GM19372 (cell line): ENCODE measurements around the gene ARHGEF5.
A peak's percentile ranks its signal among the peaks of the same experiment; 100 is the strongest.

Experiments
- ATAC-seq: cut with Tn5 transposase; IDR thresholded peaks from one replicate; pipeline ENCODE4 v1.9.1; 2021; ENCODE audit warnings: mild to moderate bottlenecking, low read depth, moderate library complexity; ENCODE audit not compliant: unreplicated experiment

ARHGEF5 gene

DNA sequence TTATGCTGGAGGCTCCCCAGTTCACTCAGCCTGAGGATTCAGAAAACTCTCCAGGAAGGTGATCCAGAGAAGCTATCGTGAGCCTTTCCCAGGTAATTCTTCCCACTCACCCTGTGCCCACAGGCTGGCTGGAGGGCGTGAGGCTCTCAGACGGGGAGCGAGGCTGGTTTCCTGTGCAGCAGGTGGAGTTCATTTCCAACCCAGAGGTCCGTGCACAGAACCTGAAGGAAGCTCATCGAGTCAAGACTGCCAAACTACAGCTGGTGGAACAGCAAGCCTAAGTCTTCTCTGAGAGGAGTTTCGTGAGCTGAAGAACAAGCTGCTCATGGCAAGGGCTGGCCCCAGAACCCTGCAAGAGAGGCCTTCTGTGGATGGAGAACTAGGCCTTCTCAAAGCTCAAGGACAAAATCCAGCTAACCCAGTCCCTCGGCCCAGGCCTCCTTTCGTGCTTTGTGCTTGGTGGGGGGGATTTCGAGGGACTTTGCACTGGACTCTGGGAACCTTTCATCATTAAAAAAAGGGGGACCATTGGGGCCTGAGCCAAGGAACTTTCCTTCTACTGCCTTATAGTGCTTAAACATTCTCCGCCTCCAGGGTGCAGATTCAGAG, 24.7 kb downstream of the ARHGEF5 start:
- ATAC-seq = no peak

DNA sequence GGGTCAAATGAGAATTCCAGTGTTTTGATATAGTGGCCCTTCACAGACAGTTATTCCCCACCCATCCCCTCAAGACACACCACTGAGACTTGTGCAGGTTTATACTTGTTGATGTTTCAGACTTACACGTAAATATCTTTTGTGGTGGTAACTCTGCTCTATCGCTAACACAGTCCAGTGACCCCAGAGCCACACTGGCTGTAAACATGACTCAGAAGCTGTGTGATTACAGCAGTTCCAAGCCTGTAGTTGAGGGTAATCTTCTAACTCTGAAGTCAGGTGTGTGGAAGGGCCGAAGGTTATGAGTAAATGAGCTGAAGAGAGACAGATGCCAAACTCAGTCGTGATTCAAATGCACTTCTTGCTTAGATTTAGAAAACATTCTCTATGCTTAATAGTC, 28.9 kb downstream of the ARHGEF5 start:
- ATAC-seq = no peak

DNA sequence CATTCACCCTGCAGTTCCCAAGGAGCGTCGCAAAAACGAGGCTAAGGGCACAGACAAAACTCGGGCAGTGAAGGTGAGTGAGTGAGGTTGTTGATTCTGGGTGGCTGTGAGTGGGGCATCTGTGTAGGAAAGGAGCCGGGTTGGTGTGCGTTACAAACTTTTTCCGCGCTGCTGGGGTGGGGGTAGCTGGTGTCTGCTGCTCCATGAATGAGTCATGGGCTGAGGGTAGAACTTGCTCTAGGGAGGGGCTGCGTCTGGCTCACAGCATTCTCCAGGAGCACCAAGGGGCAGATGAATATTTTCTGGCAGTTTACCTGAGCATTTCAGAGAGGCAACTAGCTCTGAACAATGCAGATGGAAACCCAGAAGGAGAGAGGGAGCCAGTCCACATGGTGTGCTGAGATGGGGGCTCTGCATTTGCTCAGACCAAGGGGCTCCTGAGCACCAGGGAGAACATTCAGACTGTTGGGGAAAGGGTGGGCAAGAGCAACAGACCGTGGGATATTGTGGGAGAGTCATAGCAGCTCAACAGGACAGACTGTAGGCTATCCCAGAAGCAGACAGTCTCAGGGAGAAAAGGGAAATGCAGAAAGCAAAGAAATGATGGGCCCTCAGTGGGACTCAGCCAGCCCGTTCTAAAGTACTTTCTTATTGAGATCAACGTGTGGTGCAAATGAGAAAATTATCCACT, 29.5 kb downstream of the ARHGEF5 start:
- ATAC-seq = no peak

DNA sequence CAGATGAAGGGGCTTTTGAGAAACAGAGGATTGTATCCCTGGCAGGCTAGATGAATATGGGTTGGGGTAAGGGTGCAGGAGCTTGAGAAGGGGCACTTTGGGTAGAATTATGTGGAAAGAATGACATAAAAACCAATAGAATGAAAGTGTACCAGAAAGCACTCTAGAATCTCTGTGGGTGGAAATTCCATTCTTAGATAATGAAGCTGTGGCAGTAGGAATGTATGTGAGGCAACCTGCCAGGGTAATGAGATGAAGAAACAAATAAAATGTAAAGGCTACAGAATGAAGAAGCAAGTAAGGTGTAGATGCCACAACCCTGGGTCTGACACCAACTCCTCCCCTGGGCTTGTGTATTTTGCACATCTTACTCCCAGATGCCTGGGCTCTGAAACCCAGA, 31.5 kb downstream of the ARHGEF5 start:
- ATAC-seq = no peak

DNA sequence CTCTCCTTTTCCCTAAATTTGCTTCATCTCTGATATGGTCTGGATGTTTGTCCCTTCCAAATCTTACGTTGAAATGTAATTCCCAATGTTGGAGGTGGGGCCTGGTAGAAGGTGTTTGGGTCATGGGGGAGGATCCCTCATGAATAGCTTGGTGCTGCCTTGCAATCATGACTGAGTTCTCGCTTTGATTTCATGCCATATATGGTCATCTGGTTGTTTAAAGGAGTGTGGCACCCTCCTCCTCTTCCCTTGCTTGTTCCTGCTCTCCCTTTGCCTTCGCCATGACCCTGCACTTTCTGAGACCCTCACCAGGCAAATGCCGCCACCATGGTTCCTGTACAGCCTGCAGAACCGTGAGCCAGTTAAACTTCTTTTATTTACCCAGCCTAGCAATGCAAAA, 33.7 kb downstream of the ARHGEF5 start:
- no peak for ATAC-seq

DNA sequence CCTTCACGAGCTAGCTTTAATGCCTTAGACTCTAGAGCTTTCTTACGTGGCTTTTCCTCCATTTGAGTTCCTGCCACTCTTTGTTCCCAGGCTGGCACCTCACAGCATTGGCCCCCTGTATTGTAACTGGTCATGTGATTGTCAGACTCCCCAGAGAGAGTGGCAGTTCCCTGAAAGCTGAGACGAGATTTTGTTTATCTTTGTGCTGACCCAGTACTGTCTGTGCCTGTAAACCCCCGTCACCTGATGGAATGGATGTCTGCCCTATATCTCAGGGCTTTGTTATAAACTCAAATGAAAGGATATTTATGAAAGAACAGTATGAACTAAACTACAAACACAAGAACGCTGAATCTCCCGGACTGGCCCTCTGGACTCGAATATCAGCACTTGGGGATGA, 35.3 kb downstream of the ARHGEF5 start:
- no peak for ATAC-seq

DNA sequence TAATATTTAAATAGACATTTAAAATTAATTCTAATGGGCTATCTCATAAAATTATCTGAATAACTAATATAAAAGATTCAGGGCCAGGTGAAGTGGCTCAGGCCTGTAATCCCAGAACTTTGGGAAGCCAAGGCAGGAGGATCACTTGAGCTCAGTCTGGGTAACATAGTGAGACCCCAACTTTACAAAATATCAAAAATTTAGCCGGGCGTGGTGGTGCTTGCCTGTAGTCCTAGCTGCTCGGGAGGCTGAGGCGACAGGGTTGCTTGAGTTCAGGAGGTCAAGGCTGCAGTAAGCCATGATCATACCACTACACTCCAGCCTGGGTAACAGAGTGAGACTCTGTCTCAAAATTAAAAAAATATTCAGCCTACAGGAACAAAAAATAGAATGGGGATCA, 35.8 kb downstream of the ARHGEF5 start:
- no peak for ATAC-seq

DNA sequence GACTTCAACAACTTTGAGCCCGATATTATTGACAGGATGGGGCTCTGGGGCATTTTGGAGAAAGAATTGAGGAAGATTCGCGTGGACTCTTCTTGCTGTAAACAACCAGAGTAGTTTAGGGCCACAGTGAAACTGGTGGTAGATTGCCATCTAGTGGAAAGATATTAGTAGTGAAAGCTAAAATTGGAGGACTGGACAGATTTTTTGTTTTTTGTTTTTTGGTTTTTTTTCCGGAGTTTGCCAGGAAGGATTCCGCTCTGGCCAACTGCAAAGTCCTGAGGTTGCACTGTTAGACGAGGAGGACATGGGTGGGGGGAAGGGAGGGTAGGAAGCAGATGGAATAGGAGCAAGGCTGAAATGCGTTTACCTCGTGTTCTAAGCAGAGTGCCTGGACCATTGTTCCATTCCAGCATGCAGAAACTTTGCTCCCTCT, 36.6 kb downstream of the ARHGEF5 start:
- ATAC-seq = peak; percentile 86

DNA sequence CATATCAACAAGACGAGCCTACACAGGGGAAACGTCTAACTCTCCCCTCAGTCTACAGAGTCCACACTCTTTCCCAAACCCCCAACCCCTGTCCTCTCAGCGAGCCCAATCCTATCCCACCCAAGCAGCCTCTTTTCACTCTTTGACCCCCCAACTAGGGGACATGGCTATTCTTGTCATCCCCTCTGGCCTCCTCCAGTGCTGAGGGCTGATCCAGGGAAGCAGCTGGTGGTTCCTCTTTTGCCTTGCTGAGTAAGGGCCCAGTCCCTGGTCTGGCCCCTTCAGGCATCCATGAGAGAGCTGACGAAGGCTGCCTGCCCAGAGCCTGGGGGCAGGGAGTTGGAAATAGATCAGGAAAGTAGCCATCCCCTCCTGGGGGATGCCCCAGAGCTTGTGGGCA, 41.9 kb downstream of the ARHGEF5 start:
- ATAC-seq = no peak

DNA sequence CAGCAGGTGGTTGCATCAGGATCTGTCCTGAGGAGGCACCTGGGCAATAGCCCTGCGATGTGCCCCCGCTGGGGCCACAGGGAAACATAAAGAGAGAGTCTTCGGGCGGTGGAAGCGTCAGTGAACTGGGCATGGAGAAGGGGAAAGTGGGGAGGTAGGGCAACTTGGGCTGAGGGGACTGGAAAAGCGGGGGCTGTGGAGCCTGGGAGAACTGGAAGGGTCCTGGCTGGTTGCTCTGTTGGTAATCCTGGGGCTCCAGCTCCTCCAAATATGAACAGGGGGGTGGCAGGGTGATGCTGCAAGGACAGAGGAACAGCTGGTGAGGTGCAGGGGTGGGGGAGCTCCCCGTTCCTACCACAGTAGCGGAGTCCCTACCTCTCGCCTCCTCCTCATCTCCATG, 43.1 kb downstream of the ARHGEF5 start:
- ATAC-seq = no peak

DNA sequence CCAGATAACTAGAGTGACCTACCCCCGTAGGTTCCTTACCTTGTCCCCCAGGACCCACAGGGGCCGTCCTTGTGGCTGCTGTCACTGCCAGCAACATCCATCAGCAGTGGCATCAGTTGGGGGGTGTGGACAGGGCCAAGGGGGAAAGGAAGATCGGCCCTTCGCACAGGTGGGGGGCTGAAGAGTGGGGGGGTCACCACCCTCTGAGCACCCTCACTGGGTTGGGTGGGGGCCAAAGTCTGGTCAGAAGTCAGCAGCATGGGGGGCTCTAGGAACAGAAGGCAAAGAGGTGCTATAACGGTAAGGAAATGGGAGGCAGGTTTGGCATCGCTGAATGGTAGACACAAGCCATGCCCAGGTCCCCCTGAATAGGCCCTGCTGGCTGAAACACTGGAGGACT, 43.7 kb downstream of the ARHGEF5 start:
- ATAC-seq = no peak

DNA sequence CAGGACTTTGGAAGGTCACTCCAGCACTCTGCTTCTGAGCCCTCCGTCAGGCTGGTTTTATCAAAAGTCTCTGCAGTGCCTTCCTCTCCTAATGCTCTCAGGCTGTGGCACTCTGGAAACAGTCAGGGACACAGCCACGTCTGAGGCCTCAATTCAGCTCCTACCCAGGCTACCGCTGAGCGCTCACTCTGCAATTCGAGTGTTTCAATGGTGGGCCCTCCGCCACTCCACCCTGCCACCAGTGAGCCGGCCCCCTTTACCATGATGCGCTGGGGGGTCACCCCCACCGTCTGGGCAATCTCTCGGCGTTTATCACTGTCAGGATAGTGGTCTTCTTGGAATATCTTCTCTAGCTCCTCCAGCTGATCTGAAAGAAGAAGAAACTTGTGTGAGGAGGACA, 44.7 kb downstream of the ARHGEF5 start:
- ATAC-seq = no peak

DNA sequence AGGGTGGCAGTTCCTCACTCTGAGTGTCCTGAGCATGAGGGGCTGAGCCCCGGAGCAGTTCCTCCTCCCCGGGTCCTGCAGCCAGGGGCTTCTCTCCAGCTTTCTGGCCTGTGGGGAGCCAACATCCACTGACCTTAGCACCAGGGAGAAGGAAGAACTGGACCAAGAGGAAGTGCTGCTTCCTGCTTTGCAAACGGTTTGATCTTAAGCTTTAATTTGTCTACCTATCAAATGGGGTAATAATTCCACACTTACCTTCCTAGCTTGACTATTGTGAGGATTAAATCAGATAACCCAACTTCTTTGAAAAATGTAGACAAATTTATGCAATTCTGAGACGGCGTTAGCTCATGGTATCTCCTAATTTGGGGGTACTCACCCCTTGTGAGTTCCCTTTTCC, 46.3 kb downstream of the ARHGEF5 start:
- ATAC-seq = no peak

DNA sequence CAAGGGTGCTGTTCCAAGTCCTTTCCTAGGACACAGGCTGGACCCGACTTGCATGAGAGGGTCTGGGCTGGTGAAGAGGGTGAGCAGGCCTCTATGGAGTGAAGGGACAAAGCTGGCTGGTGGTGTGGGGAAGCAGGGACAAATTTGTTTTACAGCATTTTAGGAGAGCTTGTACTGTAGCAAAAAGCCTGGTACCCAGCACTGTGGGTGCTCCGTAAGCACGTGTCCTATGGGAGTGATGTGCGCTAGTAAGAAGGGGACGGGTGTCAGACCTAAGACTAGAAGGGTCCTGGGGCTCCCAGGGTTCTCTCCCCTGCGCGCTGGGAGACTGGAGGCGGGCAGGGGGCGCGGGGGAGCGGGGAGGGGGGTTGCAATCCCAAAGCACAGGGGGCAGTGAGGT, 47.9 kb downstream of the ARHGEF5 start:
- ATAC-seq = no peak

DNA sequence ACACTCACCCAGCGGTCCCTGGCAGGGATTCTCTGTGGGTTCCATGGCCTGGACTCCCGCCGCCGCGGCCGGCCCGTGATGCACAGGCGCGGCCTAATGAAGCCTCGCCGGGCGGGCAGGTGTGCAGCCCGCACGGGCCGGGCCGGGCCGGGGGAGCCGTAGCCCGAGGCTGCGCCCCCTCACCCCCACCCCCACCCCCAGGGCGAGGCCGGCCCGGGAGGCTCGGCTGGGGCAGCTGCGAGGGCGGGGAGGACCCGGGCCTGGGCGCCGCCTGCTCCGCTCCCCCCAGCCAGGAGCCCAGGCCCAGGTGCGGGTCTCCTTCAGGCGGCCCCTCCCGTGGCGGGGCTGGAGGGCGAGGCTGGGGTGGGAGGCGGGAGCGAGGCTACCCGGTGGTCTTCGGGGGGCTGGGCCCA, 48.5 kb downstream of the ARHGEF5 start, which contains the start of gene NOBOX:
NOBOX (minus strand) TSS at position 45 of the 413 bp plus-strand sequence.
- ATAC-seq = no peak

DNA sequence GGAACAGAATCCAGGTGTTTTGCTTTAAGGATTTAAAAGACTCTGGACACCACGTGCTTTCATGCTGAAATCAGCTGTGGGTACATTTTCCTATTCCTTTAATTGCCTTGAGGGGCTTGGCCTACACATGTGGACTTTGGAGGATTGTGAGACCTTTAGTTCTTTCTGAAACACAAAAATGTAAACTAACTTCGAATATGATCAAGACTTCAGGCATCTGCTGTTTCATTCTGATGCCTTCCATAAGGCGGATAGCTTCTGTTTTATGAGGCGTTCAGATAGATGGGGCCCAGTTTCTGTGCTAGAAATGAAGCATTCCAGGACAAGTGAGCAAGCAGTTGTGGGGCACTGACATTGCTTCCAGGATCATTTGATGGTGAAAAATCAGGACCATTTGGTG, 49.7 kb downstream of the ARHGEF5 start:
- no peak for ATAC-seq

DNA sequence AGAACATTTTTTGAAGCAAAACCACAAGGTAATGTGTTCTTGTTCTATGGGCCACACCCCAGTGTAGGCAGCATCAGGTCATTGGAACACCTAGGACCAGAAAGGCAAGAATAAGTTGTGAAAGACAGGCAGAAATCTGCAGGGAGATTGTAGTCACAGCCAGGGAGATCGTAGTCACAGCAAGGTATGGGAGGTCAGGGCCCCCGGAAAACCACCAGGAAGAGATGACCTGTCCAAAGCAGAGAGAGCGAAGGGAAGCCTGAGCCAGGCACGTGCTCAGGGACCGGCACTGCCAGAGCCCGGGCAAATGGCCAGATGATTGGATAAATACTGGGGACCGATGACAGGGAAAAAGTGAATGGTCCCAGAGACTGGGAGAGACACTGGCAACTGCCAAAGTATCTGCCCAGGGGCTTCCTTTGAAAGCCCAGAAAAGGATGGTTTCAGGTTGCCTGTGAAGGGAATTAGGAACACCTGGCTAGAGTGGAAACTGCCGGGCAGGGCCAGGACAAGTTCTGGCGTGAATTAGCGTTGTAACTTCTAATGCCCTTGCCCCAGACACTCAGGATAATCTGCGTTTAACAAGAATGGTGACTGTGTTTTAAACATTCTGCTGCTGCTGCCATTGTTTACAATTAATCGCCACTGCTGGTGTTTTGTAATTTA, 52.2 kb downstream of the ARHGEF5 start:
- ATAC-seq = no peak

DNA sequence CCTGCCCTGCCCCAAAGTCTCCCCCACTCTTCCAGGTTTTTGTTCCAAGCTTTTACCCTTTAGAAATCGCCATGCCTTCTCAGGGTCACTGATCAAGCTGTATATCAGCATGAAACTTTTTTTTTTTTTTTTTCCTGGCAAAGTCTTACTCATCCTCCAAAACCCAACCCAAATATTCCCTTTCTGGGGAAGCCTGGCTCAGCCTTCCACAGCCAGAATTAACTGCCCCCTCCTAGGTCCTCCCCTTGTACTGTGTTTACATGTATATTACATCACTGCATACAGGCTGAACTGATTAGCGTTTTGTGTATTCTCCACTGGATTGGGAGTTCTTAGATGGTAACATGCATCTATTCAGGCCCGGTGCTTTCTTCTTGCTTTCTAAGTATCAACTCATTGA, 52.9 kb downstream of the ARHGEF5 start:
- ATAC-seq = no peak

DNA sequence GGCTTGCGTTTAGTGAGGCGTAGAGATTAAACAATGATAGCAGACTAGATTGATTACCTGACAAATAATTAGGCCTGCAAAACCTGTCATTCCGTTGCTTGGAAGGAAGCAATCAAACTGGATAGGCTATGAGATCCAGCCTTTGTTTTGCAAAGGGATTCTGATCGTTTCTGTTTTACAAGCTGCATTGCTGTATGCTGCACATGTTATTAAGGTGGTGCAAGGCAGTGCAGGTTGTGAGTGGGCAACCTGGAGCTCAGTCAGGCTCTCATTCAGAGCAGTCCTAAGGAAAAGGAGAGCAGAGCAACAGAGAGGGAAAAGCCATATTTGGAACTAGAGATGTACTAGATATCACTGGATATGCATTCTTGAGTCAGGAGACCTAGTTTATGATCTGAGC, 55.2 kb downstream of the ARHGEF5 start:
- ATAC-seq = no peak

DNA sequence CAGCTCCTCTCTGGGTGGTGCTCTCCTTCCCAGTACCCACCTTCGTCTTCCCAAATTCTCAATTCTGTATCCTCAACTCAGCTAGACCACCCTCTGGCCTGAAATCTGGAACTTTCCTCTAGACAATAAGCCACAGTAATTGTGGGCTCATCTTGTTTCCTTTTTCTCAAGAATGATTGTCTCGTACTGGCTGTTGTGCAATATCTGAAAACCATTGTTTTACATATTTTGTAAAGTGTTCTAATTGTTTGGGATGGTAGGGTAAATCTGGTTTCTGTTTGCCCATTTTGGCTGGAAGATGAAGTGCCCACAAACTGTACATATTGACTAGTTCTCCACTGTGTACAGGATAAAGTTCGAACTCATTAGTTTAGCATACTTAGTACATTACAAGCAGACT, 59.6 kb downstream of the ARHGEF5 start:
- no peak for ATAC-seq

DNA sequence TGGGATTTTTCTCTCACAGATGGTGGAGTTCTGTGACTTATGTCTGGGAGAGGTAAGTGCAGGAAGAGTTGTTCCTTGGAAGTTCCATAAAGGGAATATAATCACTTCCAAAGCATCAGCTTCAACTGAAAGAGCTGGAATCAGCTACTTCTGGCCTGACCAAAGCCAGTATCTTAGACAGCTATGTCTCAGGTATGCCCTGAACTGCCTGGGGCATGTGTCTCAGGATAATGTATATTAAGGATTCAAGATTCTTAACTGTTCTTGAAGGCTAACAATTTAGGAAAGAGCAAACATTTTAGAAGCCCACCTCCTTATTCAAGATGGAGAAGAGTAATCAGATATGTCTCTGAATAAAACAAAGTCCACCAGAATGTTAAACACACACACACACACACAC, 60.7 kb downstream of the ARHGEF5 start:
- no peak for ATAC-seq

DNA sequence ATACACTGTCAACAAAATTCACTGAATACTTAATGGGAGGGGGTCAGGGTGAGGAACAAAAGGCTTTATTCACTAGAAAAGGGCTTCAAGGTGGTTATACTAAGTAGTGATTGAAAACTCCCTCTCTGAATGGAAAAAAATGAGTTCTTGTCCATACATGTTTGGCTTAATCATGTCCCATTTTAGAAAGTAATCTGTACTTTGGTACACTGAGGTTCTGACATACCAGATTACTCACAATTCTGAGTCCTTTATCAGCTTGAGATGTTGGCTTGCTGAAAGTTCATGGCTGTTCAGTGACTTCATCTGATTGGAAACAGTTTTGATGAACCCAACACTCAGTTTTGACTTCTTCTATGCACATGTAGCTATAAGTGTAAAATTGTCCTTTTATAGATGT, 61.1 kb downstream of the ARHGEF5 start:
- no peak for ATAC-seq
